Epithelial cell of proximal tubule (primary cell): ENCODE results near the gene FNDC3B. TPM values are rescaled to one million over a fixed set of nuclear protein-coding genes. Genes with fewer than 3 reads are reported as not detected.

Experiments used
- DNase-seq: peaks from one replicate; pipeline ENCODE4 v3.0.0-alpha.2; 2011; ENCODE audit warnings: low read depth
- H3K4me3 ChIP-seq: 2 replicates; pipeline ENCODE4 v1.5.1; 2011; ENCODE audit warnings: low read depth, mild to moderate bottlenecking, low read length
- CTCF ChIP-seq: conservative IDR thresholded peaks from 2 replicates; pipeline ENCODE4 v1.5.1; 2012; ENCODE audit warnings: low read depth, mild to moderate bottlenecking, low read length
- total RNA-seq: library from RNA; depleted of rRNA; stranded (reverse); fragments of >200 nt; gene quantifications from 2 replicates; pipeline ENCODE4 v1.2.3, GENCODE V29; 2015

Gene FNDC3B
- total RNA-seq, 1 donor from 2014 or later: 37.3 TPM

- TF ChIP-seq CTCF: no peak
- no peak for DNase-seq
- H3K4me3 ChIP-seq: no peak overlapping the region
Measured at GRCh38 chr3:172213904-172214303, 174.5 kb downstream of the FNDC3B start.

GRCh38 chr3:172216267-172216666 lies 176.9 kb downstream of the FNDC3B start:
- no peak overlapping the region for H3K4me3 ChIP-seq
- DNase-seq: no peak
- no peak for TF ChIP-seq CTCF

GRCh38 chr3:172216911-172217310 lies 177.5 kb downstream of the FNDC3B start:
- DNase-seq: no peak
- TF ChIP-seq CTCF: no peak
- H3K4me3 ChIP-seq: no peak overlapping the region

- no peak for TF ChIP-seq CTCF
- DNase-seq: no peak
- H3K4me3 ChIP-seq: no peak overlapping the region
Measured at GRCh38 chr3:172217877-172218276, 178.5 kb downstream of the FNDC3B start.

GRCh38 chr3:172218350-172219323 lies 179.3 kb downstream of the FNDC3B start:
- TF ChIP-seq CTCF: no peak
- no peak overlapping the region for H3K4me3 ChIP-seq
- DNase-seq: no peak

GRCh38 chr3:172219750-172220149 lies 180.4 kb downstream of the FNDC3B start:
- no peak for TF ChIP-seq CTCF
- DNase-seq: no peak
- no peak overlapping the region for H3K4me3 ChIP-seq

GRCh38 chr3:172221547-172221946 lies 182.2 kb downstream of the FNDC3B start:
- no peak overlapping the region for H3K4me3 ChIP-seq
- TF ChIP-seq CTCF: no peak
- peak; percentile 36 for DNase-seq
